H4 (cell line): ENCODE measurements around the gene TM9SF3. TPM values are rescaled to one million over a fixed set of nuclear protein-coding genes. Genes with fewer than 3 reads are reported as not detected.

Source experiments
- DNase-seq: peaks from one replicate; pipeline ENCODE4 v3.0.0-alpha.2; 2015; ENCODE audit warnings: low spot score
- total RNA-seq: library from RNA; depleted of rRNA; stranded (reverse); fragments of >200 nt; shearing (Covaris generic); gene quantifications from 2 replicates; pipeline ENCODE4 v1.2.3, GENCODE V29; 2014; rRNA removed

The TM9SF3 gene
- total RNA-seq = 44.1 and 72.4 TPM in 2 replicates

DNA sequence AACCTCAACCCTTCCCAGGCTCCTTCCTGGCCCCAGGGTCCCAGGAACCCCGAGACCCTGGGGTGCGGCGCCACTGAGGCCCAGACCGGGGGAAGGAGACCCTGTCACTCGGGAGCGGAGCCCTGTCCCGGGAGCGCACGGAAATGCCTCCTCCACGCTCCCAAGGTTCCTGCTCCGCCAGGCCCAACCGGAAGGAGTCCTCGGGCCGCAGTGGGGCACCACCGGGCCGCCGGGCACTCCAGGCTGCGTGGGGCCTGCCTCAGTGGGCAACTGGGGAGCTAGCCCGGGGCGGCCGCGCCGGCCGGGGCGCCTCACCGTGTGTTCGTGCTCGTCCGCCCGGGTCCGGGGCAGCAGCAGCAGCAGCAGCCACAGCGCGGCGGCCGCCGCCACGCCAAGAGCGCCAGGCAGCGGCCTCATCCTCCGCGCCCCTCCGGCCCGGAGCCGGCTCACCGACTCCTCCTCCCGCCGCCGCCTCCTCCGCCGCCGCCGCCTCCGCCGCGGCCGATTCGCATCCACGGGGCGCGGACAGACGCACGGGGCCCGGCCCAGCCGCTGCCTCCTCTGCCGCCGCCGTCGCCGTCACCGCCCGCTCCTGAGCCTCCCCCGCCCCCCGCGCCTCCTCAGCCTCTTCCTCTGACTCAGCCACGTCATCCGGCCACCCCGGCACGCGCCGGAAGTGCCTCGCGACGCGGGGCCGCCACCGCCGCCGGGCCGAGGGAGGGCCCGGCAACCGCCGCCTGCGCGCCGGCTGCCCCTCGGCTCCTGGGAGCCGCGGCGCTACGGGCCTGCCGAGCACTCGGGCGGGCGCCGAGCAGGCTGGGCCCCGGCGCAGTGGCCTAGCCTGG, at the start of gene TM9SF3:
Gene TM9SF3, minus strand, starts transcription at position 594 of the 845 bp plus-strand sequence. Its CDS starts 177 bp downstream, at position 417.
- DNase-seq = peak; percentile 85

DNA sequence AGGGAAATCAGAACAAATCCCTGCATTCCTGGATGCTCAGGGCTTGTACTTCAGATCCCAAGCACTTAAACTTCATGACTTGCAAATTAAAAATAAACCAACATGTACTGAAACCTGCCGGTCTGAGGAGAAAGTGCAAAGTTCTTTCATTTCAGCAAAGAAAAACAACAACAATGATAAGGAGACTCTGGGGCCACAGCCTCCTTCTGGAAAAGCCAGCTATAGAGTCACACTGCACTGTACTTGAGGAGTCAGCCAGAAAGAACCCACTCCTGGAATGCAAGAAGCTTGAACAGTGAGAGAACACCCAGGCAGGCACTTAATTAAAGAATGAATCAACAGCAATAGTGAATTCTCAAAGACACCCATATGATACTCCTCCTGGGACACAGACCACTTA, 49.7 kb upstream of the TM9SF3 start:
- no peak for DNase-seq

DNA sequence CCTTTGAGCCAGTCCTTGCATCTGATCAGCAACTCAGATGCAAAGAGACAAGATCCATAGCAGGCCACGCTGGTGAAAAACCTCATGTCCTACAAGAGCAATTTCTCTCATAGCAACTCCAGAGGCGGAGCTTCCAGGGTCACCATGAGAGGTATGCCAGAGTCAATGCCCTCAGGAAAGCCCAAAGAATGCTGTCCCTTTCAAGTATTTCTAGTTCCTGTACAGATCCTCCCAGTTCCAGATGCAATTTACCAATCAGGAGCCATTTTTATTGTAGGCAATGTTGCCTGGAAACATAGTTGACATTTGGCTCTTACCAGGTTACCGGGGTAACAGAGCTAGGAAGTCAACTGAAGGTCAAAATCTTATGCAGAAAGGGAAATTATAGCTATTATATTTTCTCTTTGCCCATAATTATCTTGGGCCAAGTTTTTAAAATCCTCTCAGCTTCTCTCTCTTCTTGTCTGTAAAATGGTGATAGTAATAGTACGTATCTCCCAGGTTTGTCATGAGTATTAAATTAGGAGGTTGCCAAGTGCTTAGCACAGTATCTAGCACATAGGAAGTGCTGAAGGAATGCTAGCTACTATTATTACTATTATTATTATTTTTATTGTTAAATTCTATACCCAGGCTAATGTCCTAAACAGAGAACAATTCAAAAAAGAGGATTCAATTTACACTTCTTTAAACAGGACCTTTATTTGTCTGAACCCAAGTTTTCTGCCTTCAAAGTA, 46.3 kb upstream of the TM9SF3 start:
- no peak for DNase-seq

DNA sequence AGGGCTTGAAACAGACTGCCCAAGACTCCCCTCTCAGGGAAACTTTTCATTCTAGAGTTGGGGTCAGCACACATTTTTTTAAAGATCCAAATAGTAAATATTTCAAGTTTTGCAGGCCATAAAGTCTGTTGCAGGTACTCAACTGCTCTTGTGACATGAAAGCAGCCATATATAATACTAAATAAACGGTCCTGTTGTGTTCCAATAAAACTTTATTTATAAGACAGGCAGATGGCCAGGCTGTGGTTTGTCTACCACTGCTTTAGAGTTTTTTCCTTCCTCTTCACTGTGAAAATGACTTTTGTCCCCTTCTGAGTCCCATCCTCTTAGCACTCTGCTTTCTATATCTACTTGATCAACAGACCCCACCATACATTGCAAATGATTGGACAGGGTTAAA, 40.5 kb upstream of the TM9SF3 start:
- no peak for DNase-seq

DNA sequence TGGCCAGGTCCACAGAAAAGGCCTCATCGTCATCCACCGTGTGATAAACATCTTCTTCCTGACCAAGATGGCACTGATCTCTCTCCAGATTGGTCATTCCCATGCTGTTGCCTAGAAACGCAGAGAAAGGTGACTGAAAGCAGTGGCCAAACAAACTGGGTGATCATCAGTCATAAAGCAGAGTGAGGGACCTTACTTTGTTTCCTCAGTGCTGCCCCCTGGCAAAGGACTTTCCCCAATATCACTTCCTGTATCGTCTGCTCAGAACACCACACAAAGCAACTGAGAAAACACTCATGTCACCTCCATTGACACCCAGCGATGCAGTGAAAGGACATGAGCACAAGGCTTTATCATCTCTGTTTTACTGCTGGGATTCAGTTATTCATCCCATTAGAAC, 40.0 kb upstream of the TM9SF3 start:
- DNase-seq = no peak

DNA sequence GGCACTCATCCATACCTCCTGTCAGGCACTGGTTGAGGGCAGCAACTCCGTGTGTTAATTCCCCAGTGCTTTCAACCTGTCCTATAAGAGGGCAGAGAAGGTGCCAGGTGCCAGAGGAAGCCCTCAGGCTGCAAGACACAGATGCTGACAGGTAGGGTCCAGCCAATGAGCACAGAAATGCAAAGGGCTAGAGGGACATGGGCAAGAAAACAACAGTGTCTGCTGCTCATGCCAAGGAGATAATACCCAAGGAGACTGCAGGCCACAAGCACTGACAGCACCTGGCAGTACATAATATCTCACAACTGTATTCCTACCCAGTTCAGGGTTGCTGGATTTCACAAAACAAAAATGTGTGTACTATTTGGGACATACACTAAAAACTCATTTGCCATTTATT, 38.4 kb upstream of the TM9SF3 start:
- DNase-seq = no peak

DNA sequence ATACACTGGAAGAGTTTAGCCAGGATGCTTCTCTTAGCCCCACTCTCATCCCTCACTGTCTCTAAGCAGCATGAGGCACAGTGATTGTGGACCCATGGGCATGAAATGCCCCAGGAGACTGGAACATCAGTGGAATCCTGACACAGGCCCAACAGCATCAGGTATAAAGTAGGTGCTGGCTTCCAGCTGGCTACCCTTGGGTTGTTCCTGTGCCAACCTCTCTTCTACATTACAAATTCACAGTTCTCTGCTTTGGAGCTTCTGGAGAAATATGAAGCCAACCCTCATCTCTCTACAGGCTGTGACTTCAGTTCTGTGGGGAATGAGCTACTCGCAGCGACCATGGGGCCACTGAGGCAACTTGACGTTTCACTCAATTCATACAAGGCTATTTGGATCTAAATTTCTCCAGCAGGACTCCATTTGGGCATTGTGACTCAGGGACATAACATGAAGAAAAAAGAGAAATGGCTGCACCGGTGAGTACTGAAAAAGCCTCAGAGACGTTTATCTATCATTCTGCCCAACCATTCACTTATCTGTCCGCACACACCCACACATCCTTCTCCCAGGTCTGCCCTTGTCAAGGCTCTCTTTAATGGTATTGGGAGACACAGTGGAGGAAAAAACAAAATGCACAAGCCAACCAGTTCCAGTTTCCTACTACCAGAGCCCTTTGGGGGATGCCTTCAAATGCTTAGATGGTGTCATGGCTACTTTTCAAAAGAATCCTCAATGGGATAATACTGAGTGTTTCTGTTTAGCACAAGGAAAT, 35.4 kb upstream of the TM9SF3 start:
- DNase-seq = no peak

DNA sequence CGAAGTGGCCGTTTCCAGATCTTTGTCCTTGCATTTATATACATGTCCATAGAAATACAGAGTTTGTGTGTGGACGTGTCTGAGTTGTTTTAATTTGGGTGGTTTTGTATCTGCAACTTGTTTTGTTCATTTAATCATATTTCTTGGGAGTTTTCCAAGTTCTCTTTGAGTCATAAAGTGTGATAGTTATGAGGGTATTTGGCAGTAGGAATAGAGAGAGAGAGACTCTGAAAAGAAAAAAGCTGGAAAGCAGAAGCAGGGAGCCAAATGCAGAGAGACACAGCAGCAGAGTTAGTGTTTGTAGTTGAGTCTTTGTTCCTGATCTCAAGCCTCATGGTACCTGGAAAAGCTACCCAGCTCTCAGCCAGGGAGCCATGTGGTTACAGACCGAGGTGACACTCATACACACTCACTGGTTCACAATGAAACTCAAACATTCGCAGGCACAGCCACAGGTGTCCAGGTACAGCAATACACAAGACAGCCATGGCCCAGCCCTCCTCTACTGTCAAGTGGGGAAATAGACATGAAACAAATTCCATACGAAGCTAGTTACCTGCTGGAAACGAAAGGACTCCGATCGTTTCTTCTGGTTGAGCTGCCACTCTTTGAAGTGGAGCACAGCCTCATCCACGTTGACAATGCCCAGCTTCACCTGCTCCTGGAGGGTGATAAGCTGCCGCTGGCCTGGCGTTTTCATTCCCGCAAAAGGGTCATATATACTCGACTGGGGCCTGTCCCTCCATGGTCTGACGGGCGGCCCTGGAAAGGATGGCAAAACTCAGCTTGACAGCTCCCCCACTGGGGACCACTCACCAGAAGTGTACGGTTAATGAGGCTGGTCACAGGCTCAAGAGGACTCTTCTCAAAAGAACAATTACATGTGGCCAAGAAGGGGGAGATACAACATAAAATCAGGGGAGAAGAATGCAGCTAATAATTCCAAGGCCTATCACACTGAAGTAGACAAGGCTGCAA, 33.3 kb upstream of the TM9SF3 start:
- no peak for DNase-seq

DNA sequence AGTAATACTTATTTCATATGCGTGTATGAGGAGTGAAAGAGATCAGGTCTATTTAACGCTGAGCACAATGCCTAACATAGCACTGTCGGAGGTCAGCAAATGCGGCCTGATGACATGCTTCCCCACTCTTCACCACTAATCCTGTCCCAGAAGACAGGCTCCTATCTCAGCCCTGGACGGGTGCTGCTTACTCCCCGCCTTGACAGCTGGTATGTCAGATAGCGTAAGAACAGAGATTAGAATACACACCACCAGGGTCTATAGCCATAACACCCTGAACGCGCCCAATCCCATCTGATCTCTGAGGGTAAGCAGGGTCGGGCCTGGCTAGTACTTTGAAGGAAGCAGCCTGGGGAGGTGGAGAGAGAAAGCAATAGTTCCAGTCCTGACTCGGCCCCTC, 32.3 kb upstream of the TM9SF3 start:
- DNase-seq = no peak

DNA sequence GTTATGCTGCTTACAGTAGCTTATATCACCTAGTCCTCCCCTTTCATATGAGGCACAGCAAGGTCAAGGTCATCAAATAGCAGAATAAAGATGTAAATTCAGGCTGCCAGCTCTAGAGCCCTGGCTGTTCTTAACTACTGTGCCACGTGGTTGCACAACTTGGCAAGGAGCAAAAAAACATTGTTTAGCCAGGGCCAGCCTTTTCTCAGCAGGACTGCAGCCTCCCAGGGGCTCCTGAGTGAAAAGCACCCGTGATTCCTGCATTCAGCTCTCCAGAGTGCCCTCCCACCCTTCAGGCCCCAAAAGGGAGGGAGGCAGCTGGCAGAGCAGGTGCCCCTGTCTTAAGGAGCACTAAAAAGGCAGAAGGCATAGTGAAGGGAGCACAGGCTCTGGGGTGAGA, 31.8 kb upstream of the TM9SF3 start:
- no peak for DNase-seq

DNA sequence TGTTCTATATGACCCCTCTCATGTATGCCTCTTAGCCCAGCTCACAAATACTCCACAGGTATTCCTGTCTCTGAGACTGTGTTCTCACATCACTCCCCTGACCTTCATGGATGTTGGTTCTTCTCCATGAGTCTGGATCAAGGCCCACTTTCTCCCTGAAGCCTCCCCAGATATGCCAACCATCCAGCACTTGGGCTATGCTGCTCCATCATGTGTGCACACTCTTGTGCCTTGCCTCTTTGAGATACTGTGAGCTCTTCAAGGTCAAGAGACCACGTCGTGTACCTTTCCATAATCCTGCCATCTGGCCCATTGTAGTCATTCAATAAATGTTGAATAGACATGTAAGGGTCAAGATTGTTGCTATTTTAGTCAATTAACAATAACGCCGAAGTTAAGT, 30.1 kb upstream of the TM9SF3 start:
- no peak for DNase-seq

DNA sequence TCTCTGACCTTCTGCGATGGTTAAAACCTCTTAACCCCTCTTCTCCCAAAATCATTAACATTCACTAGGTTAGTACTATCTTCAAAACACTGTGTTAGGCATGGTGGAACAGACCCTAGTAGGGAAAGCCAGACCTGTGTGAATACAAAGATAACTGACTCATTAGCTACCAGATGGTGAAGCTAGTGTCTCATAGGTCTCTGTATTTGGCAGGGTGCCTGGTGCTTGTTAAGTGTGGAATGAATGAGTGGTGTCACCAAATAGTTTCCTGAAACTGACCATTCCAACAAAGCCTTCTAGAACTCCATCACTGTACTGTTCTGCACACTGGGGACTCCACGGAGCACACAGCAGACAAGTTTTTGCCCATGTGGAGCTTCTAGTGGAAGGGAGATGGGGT, 27.7 kb upstream of the TM9SF3 start:
- peak; percentile 48 for DNase-seq

DNA sequence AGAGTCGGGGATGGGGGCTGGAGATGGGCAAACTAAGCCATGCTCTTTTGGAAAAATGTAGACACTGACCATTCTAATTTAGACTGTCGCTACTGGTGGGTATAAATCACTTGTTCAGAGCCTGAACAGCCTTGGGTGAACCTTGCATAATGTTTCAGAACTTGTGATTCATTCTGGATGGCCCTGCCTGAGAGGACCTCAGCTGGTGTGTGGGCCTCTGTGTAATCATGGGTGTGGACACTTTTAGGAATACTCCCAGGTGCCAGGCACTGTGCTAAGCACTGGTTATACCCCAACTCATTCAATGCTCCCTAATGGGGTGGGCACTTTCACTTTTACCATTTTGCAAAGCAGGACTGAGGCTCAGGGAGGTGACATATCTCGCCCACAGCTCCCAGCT, 26.8 kb upstream of the TM9SF3 start:
- no peak for DNase-seq

DNA sequence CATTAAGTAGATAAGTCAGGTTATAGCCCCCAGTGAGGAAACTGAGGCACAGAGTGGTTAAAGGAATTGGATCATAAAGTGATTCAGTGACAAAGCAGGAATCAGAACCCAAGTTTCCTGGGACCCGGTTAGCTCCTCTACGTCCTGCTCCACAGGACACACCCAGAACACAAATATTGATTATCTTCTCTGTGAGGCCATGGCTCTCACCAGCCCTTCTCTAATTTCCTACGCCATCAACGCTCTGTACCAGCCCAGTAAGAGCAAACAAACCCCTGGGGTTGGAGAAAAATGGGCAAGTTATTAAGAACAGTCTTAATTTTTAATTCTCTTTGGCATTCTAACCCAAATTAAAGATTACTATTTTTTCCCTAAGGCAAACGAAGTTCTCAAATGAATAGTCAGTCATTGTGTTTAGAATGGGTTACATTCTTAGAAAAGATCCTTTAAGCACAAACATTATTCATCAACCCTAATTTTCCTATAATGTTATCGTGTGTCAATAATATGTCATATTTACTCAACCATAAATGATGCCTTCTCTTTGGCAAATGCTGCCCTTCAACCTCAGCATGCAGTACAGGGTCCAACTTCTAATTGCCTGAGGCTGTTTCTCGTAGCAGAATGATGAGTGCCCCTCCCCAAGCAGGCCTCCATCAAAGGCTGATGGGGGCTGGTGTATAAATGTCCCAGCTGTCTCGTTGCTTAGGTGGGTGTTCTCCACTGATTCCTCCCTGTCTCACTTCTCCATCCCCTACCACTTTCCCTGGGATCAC, 25.4 kb upstream of the TM9SF3 start:
- no peak for DNase-seq

DNA sequence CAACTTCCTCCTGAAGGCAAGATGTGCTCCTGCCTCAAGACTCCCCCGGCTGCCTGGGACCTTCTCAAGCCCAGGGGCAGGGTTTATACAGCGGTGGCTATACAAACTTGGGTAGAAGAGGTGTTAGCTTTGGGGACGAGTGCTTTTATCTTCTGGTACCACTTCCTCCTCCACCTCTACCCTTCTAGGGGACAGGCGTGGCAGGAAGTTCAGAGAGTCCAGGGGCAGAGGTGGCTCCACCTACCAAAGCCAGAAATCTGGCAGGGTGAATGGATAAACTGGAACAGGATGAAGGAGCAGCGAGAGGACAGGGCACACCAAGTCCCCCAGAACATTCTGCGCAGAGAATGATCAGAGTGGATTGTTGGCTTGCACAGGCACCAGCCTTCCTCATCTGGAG, 24.0 kb upstream of the TM9SF3 start:
- DNase-seq = no peak

DNA sequence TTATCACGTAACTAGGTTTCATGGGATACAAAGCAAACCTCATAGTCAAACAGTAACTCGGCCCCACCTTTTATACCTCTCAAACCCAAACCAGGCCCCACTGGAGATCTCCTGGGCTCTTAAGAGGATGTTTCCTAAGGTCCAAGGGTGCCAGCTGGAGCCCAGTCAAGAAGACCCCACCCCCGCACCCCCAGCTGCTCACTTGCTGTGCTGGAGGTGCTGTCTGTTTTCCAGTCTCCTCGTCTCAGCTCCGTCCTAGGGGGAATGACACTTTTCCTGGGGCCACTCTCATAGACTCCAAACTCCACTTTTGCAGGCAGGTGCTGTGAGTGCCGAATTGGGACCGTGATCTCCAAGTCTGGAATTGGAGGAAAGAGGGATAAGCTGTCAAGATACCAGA, 22.7 kb upstream of the TM9SF3 start:
- DNase-seq = no peak

DNA sequence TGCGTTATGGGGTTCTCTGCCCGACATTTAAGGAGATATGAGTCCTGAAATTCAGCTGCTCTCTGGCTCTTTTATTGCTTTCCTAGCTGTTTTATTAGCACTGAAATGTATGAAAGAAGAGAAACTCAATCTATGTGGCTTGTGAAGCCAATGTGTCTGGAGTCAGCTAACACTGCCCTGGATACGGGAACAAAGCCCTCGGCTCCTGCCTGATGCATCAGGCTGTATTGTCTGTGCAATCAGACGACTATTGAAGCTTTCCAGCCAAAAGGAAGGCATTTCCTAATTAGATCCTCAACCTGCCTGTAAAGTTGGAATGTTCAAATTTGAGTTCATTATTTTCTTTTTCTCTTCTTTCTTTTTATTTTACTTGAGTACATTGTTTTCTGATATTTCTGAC, 22.0 kb upstream of the TM9SF3 start:
- DNase-seq = no peak

DNA sequence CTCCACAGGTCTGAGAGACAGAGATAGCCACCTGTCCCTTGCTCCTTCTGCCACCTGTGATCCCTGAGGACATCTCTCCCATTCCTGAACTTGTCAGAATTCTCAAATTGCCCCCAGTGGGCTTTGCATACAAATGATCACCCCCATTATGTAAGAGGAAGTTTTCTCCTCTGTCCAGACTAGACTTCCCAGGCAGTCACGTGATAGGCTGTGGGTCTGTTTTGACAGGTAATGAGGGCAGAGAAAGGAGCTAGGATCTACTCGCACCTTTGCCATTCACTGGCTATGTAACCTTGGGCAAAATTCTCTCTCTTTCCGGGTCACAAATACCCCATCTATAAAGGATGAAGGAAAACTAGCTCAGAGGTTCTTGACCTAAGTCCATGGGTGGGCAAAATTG, 21.4 kb upstream of the TM9SF3 start:
- DNase-seq = no peak

DNA sequence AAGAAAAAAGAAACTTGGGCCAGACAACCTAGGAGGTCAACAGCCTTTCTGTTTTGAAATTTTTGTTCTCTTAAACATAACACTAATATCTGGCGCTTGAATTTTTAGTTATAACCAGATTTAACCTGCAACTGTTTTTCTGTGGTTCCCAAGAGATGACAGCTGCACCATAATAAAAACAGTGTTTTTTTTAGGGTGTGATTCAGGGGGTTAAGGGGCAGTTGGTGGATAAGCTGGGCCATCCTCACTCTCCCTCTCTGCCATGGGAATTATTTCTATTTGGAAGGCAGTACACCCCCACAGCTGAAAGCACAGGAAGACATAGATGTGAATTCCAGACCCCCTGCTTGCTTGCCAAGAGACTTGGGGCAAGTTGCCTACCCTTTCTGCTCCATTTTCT, 20.1 kb upstream of the TM9SF3 start:
- DNase-seq = no peak

DNA sequence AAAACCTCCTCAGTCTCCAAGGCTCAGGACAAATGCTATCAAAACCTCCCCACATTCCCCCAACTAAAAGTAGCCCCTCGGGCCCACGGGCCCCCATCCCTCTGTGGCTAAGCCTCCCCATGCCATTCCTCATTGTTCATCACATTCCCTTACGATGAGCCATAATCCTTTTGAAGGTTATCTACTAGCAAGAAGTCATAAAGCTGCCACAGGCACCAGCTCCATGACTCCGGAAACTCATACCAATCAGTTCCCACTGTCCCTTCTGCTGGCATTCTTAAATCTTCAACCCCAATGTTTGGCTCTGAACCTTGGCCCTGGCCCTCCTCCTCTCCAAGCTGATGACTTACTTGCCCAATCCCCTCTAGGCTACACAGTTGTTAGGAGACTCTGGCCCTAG, 19.4 kb upstream of the TM9SF3 start:
- no peak for DNase-seq
